GM18498 (cell line): Measurements from ENCODE around the gene PELI1.
A peak's percentile ranks its signal among the peaks of the same experiment; 100 is the strongest.
"Not testable (repeated sequence)": the region's sequence is repeated elsewhere in the genome, so short reads cannot be mapped to it uniquely, and the experiment has no call there.

ENCODE experiments used
- ATAC-seq: cut with Tn5 transposase; IDR thresholded peaks from one replicate; pipeline ENCODE4 v1.9.1; 2021; ENCODE audit warnings: mild to moderate bottlenecking, moderate library complexity; ENCODE audit not compliant: unreplicated experiment

The PELI1 gene

DNA sequence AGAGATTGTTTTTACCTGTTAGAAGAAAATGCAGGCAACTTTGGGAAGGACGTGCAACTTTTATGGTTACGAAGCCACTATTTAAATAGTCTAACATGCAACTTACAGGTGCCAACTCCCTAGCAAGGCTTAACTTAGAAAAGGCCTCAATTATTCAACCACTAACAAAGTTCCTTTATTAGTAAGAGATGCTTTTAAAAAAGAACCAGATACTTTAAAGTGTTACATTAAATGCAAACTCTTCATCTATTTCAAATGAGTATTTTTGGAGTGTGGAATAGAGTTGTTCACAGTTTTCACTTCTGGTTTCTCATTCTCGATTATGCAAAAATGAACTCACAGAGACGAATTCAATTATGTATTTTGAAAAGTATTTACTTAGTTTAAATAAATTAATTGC is 51.7 kb downstream of the PELI1 start:
- ATAC-seq = no peak

DNA sequence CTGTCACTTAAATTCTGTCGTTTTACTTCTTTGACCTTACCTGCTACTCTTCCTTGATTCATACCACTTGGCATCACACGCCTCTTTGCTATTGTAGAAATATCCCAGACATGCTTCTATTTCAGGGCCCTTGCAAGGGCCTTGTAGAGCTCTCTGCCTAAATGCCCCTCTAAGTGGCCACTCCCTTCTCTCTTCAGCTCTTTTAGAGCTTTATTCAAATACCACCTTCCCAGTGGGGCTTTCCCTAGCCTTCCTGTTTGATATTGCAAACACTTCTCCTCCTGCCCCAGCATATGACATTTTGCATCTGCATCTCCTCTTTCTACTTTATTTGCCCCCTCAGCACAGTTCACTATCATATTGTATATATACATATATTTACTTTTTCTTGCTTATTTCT is 54.0 kb downstream of the PELI1 start:
- ATAC-seq = no peak

GRCh38 chr2:64086347-64087082 is 57.7 kb downstream of the PELI1 start:
- peak; percentile 48 for ATAC-seq

DNA sequence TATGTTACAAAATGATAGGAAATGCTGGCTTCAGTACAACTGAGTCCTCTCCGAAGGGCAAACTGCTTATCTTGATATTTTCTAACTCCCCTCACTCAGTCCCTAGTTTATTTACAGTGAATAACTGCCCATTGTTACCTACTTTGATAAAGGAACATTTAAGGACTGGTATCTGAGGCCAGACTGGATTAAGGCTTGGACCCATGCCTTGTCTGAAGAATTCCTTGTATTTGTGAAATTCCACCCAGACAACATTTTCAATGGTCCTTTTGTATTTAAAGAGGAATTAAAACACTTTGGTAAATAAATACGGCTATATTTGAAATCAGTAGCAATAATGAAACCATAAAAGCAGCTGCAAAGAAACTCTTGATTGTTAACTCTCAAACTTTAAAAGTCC is 58.3 kb downstream of the PELI1 start:
- no peak for ATAC-seq

DNA sequence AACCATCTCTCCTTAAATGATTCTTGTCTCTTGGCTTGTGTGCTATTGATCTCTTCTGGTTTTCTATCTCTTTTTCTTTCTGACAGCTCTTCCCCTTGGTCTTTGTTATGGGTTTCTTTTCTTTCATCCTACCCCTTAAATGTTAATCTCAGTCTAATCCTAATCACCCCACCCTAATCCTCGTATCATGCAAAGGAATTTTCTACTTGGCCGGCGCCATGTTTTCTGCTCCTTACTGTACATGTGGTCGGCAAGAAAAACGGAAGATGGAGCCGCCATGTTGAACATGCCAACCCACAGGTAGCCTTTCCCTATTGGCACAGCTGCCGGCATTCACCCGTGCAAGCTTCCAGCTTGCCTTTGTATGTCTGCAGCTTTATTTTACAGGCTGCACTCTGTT is 63.2 kb downstream of the PELI1 start:
- ATAC-seq = no peak

DNA sequence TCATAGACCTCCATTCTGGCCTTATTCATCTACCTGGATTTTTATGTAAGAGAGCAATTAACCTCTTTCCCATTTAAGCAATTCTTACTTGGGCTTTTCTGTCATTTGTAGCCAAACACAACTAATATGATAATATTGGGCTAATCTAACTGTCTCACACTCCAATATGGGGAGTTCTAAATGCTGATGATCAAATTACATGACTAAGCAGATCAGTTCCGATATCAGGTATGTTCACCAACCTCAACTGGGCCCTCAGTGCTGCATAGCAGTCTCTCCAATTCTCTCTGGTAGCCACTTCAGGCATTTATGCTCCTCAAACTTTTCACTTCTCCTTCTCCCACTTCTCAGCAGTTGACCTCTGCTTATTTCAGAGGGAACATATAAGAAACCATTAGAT is 64.0 kb downstream of the PELI1 start:
- no peak for ATAC-seq

- ATAC-seq = not testable (repeated sequence)
These were observed 64.5 kb downstream of the PELI1 start for GRCh38 chr2:64079688-64080087.

DNA sequence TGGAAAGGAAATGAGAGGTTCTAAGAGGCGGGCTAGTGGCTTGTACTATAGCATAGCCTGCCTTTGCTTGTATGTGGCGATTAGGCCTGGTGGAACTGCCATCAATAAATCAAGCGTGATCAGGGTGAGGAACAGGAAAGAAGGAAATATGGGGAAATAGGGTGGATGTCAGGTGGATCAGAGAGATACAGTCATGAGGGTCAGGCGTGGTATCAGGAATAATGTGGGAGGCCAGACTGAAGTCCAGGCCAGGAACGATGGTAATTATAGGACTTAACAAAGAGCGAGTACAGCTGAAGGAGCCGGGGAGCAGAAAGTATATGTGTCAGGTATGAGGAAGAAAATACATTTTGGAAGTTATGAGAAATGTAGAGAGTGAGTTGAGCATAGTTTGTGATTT is 67.4 kb downstream of the PELI1 start:
- ATAC-seq = not testable (repeated sequence)

DNA sequence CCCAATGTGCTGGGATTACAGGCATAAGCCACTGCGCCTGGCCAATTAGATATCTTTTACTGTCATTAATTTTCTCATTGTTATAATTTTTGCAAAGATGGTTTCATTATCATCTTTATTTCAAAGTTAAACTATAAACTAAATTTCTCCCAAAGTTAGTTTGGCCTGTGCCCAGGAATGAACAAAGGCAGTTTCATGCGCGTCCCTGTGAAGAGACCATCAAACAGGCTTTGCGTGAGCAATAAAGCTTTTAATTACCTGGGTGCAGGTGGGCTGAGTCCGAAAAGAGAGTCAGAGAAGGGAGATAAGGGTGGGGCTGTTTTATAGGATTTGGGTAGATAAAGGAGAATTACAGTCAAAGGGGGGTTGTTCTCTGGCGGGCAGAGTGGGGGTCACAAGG is 69.6 kb downstream of the PELI1 start:
- ATAC-seq = not testable (repeated sequence)

DNA sequence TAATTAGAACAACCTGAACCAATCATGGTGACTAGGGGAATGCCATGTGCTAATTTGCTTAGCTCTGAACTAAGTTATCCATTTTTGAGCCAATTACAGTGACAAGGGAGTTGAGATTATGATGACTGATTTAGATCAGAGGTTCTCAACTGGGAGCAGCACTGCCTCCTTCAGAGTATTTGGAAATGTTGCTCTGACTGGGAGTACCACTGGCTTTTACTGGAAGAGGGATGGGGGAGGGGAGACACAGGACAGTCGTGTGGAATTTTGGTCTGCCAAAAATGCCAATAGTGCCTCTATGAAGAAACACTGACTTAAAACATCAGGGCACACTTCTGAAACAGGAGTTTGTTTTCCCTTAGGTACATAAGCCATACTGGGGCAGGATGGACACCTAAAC is 76.9 kb downstream of the PELI1 start:
- no peak for ATAC-seq

GRCh38 chr2:64065516-64065915 is 78.7 kb downstream of the PELI1 start:
- no peak for ATAC-seq

GRCh38 chr2:64063924-64064331 is 80.3 kb downstream of the PELI1 start:
- ATAC-seq = no peak

GRCh38 chr2:64063454-64063853 is 80.8 kb downstream of the PELI1 start:
- ATAC-seq = no peak

GRCh38 chr2:64062840-64063239 is 81.4 kb downstream of the PELI1 start:
- ATAC-seq = peak; percentile 78

DNA sequence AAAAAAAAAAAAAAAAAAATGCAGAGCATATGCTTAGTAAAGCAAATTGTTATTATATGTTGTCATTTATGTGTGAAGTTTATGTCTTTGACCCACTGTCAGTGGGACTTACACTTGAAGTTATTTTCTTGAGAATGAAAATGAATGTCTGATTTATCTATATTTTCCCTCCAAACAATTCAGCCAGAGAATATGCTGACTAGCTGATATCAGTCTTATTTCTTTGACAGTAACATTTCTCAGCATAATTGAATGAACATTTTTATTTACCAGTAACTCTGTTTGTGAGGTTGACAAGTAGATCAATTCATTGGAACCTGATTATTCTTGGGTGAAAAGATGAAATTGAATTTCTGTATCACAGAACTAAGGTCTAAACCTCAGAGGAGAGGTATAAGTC is 85.0 kb downstream of the PELI1 start:
- no peak for ATAC-seq

GRCh38 chr2:64056021-64056420 is 88.2 kb downstream of the PELI1 start:
- ATAC-seq = no peak

- ATAC-seq = peak; percentile 51
These were observed 89.9 kb downstream of the PELI1 start for GRCh38 chr2:64054161-64054915.

- ATAC-seq = no peak
These were observed 91.6 kb downstream of the PELI1 start for GRCh38 chr2:64052463-64053241.

- ATAC-seq = peak; percentile 86
These were observed 94.5 kb downstream of the PELI1 start for GRCh38 chr2:64049633-64050220.

- ATAC-seq = no peak
These were observed 98.3 kb downstream of the PELI1 start for GRCh38 chr2:64045938-64046337.
